GM19468 (cell line): ENCODE results near the gene PBX1.
"Not testable (repeated sequence)": the region's sequence is repeated elsewhere in the genome, so short reads cannot be mapped to it uniquely, and the experiment has no call there.

Source experiments
- ATAC-seq: cut with Tn5 transposase; IDR thresholded peaks from one replicate; pipeline ENCODE4 v1.9.1; 2021; ENCODE audit warnings: mild to moderate bottlenecking, moderate library complexity, moderate number of reproducible peaks; ENCODE audit not compliant: unreplicated experiment; ENCODE audit errors: extremely low read depth

Gene PBX1

GRCh38 chr1:164558461-164559341 lies at the start of gene PBX1:
PBX1 (plus strand) TSS chr1:164559184.
- peak; percentile 99 for ATAC-seq

- ATAC-seq = no peak
These were observed 48.5 kb upstream of the PBX1 start for GRCh38 chr1:164510435-164510834.

- ATAC-seq = no peak
These were observed 47.8 kb upstream of the PBX1 start for GRCh38 chr1:164511001-164511705.

GRCh38 chr1:164515231-164515630 lies 43.8 kb upstream of the PBX1 start:
- no peak for ATAC-seq

GRCh38 chr1:164515711-164516331 lies 43.2 kb upstream of the PBX1 start:
- no peak for ATAC-seq

- no peak for ATAC-seq
These were observed 42.4 kb upstream of the PBX1 start for GRCh38 chr1:164516591-164516990.

GRCh38 chr1:164518692-164519332 lies 40.2 kb upstream of the PBX1 start:
- no peak for ATAC-seq

GRCh38 chr1:164519426-164519825 lies 39.6 kb upstream of the PBX1 start:
- ATAC-seq = no peak

- ATAC-seq = no peak
These were observed 34.2 kb upstream of the PBX1 start for GRCh38 chr1:164524810-164525209.

- ATAC-seq = no peak
These were observed 23.9 kb upstream of the PBX1 start for GRCh38 chr1:164534863-164535610.

- ATAC-seq = not testable (repeated sequence)
These were observed 6.5 kb upstream of the PBX1 start for GRCh38 chr1:164552463-164552988.

- no peak for ATAC-seq
These were observed 1.7 kb upstream of the PBX1 start for GRCh38 chr1:164557270-164557669.

- no peak for ATAC-seq
These were observed 513 bp downstream of the PBX1 start for GRCh38 chr1:164559342-164560051.

- ATAC-seq = no peak
These were observed 1.1 kb downstream of the PBX1 start for GRCh38 chr1:164560121-164560541.

- ATAC-seq = no peak
These were observed 1.6 kb downstream of the PBX1 start for GRCh38 chr1:164560556-164560955.

GRCh38 chr1:164561007-164561406 lies 2.0 kb downstream of the PBX1 start:
- no peak for ATAC-seq

GRCh38 chr1:164561472-164561871 lies 2.5 kb downstream of the PBX1 start:
- no peak for ATAC-seq

- no peak for ATAC-seq
These were observed 3.1 kb downstream of the PBX1 start for GRCh38 chr1:164562061-164562460.

- ATAC-seq = no peak
These were observed 3.5 kb downstream of the PBX1 start for GRCh38 chr1:164562511-164562910.
